ENCODE measurements around the gene RHOD. TPM values are rescaled to one million over a fixed set of nuclear protein-coding genes. Genes with fewer than 3 reads are reported as not detected.

The RHOD gene
- total and polyA plus RNA-seq, 2 donors (not counting 3 experiments of a cell fraction or from before 2014, with no cell fraction given) = 10.6 to 17.9 TPM

DNA sequence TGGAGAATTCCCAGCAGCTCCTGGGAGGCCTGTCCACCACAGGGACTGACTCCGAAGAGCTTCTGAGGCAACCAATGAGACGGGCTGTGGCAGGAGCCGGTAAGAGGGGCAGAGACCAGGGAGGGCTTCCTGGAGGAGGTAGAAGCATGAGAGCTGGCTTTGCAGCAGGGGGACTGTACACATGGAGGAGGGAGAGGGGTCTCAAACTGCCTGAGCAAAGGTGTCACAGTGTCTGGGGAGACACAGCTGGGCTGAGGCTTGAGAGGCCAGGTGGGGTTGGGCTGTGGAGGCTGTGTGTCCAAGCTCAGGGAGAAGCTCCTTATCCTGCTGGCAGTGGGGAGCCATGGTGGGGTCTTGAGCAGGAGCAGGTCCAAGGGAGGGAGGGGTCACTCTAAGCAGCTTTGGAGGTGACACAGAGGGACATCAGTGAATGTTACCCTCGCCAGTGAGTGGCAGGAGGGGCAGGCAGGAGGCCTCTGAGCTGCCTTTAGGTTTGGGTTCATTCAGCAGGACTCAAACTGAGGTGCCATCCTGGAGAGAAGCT, 4.6 kb upstream of the RHOD start:
- Histone ChIP-seq H4K20me1 (replicated peaks; ENCODE audit: control insufficient read depth, extremely low read depth, insufficient read depth, low read length) (no peaks in the 10 kb centered on the region), H3K4me1 (ENCODE audit: control insufficient read depth, extremely low read depth, insufficient read depth, low read length) (peaks cover 21% of the 10 kb centered on the region), H2AFZ (ENCODE audit: low read depth, low read length) (no peak overlapping the region), H3K9me3 (replicated peaks; ENCODE audit: control insufficient read depth, insufficient read depth, low read length) (no peaks in the 10 kb centered on the region), H3K27me3 (ENCODE audit: control insufficient read depth in 2 of 2, insufficient read depth in 2 of 2, low read length in 2 of 2) (peaks cover 0 to 3% of the 10 kb centered on the region in 2 experiments), H3K36me3 (ENCODE audit: control insufficient read depth in 2 of 2, extremely low read depth in 1 of 2, insufficient read depth in 2 of 2, low read length in 2 of 2) (no peaks in the 10 kb centered on the region), H3K9ac (replicated peaks; ENCODE audit: extremely low read depth, insufficient read depth, low read length) (no peak overlapping the region), H3K4me3 (replicated peaks in 1 of 3; ENCODE audit: insufficient read depth in 1 of 3, low read depth in 1 of 3, low read length in 3 of 3) (no peak overlapping the region), H3K4me2 (ENCODE audit: insufficient read depth, low read length) (no peak overlapping the region), H3K79me2 (ENCODE audit: control insufficient read depth, insufficient read depth, low read length) (no peaks in the 10 kb centered on the region), H3K9me1 (replicated peaks; ENCODE audit: control insufficient read depth, extremely low read depth, insufficient read depth, low read length) (no peaks in the 10 kb centered on the region), H3K27ac (ENCODE audit: insufficient read depth, low read depth, low read length) (no peak overlapping the region)
- no peak for DNase-seq (ENCODE audit: low read depth, low spot score)
- ChIA-PET POLR2A (no interaction called here), CTCF (interaction anchor here (0.6 to 7.5 kb wide), 11 partner anchors 8 to 331 kb away, joined by 3 to 129 read pairs (median 4); partner anchors contain the start of gene PC)
- TF ChIP-seq EZH2 (IDR thresholded peaks at IDR 0.05; ENCODE audit: borderline replicate concordance, low read depth, low read length, severe bottlenecking) (no peak), MYC (IDR thresholded peaks at IDR 0.05; ENCODE audit: low read depth, low read length) (no peak), FOS (IDR thresholded peaks at IDR 0.05; ENCODE audit: borderline replicate concordance, insufficient read depth, low read length) (no peak), POLR2AphosphoS5 (IDR thresholded peaks at IDR 0.05; ENCODE audit: insufficient read depth, low read depth, low read length) (no peak), POLR2A (IDR thresholded peaks at IDR 0.05; ENCODE audit: low read depth, low read length) (no peak), JUN (IDR thresholded peaks at IDR 0.05; ENCODE audit: borderline replicate concordance, insufficient read depth, insufficient read length, low read depth) (no peak), GATA2 (IDR thresholded peaks at IDR 0.05; ENCODE audit: insufficient read depth, insufficient read length, low read depth, low read length) (no peak)
- TF ChIP-seq, protein P1, sequence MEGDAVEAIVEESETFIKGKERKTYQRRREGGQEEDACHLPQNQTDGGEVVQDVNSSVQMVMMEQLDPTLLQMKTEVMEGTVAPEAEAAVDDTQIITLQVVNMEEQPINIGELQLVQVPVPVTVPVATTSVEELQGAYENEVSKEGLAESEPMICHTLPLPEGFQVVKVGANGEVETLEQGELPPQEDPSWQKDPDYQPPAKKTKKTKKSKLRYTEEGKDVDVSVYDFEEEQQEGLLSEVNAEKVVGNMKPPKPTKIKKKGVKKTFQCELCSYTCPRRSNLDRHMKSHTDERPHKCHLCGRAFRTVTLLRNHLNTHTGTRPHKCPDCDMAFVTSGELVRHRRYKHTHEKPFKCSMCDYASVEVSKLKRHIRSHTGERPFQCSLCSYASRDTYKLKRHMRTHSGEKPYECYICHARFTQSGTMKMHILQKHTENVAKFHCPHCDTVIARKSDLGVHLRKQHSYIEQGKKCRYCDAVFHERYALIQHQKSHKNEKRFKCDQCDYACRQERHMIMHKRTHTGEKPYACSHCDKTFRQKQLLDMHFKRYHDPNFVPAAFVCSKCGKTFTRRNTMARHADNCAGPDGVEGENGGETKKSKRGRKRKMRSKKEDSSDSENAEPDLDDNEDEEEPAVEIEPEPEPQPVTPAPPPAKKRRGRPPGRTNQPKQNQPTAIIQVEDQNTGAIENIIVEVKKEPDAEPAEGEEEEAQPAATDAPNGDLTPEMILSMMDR (IDR thresholded peaks at IDR 0.05; ENCODE audit: extremely low read depth in 1 of 2, insufficient read depth in 1 of 2, low read depth in 1 of 2, low read length in 2 of 2) = no peak
- TF ChIP-seq, protein P2, sequence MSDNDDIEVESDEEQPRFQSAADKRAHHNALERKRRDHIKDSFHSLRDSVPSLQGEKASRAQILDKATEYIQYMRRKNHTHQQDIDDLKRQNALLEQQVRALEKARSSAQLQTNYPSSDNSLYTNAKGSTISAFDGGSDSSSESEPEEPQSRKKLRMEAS (IDR thresholded peaks at IDR 0.05; ENCODE audit: insufficient read depth, insufficient read length) = no peak
- intact Hi-C loops (cut with micrococcal nuclease) (no loop called here), dilution Hi-C loops (cut with MboI; ENCODE audit: extremely low pct_ligation_motif_present, low sequenced_read_pairs) (no loop called here)
- BruUV-seq (replicated peaks) = no TSS peak
- FAIRE-seq = no peak
